Astrocyte (in vitro differentiated cells and primary cell): ENCODE results near the gene SYF2. TPM values are rescaled to one million over a fixed set of nuclear protein-coding genes. Genes with fewer than 3 reads are reported as not detected.

Experiments
- DNase-seq: peaks from one replicate; pipeline ENCODE4 v3.0.0-alpha.2; 2010; ENCODE audit warnings: low read depth
- FAIRE-seq: peaks from 2 replicates; lab custom pipeline; 2011; peaks lifted over from hg19 to GRCh38; lab: Jason Lieb, UNC
- H2AFZ ChIP-seq: 2 replicates; pipeline ENCODE4 v1.6.0; 2012; ENCODE audit warnings: low read depth, low read length, inconsistent platforms
- H3K27ac ChIP-seq: 2 replicates; pipeline ENCODE4 v1.5.1; 2011; ENCODE audit warnings: low read depth, low read length, inconsistent platforms
- H3K27me3 ChIP-seq: 2 replicates; pipeline ENCODE4 v1.6.0; 2011; ENCODE audit warnings: low read length, inconsistent platforms; ENCODE audit not compliant: insufficient read depth
- H3K36me3 ChIP-seq: 2 replicates; pipeline ENCODE4 v1.5.1; 2011; ENCODE audit warnings: low read length, inconsistent platforms; ENCODE audit not compliant: insufficient read depth
- H3K4me1 ChIP-seq: 2 replicates; pipeline ENCODE4 v1.5.1; 2011; ENCODE audit warnings: low read length, inconsistent platforms; ENCODE audit not compliant: insufficient read depth
- H3K4me2 ChIP-seq: 2 replicates; pipeline ENCODE4 v1.6.0; 2012; ENCODE audit warnings: low read length, inconsistent platforms
- H3K4me3 ChIP-seq: 2 replicates; pipeline ENCODE4 v1.5.1; 2011; ENCODE audit warnings: low read depth, mild to moderate bottlenecking, low read length, inconsistent platforms; ENCODE audit not compliant: insufficient read depth
- H3K79me2 ChIP-seq: 2 replicates; pipeline ENCODE4 v1.6.0; 2012; ENCODE audit warnings: mild to moderate bottlenecking, low read length, inconsistent platforms; ENCODE audit not compliant: insufficient read depth
- H3K9ac ChIP-seq: 2 replicates; pipeline ENCODE4 v1.6.0; 2012; ENCODE audit warnings: mild to moderate bottlenecking, low read length, inconsistent platforms
- H3K9me3 ChIP-seq: 2 replicates; pipeline ENCODE4 v1.5.1; 2012; ENCODE audit warnings: low read depth, mild to moderate bottlenecking, low read length, inconsistent platforms; ENCODE audit not compliant: insufficient read depth
- H4K20me1 ChIP-seq: 2 replicates; pipeline ENCODE4 v1.6.0; 2012; ENCODE audit warnings: low read length, inconsistent platforms; ENCODE audit not compliant: insufficient read depth
- H3K27ac Mint-ChIP-seq: one replicate; pipeline ENCODE4 v1.8.0; 2021; ENCODE audit warnings: mild to moderate bottlenecking, mixed read lengths; ENCODE audit not compliant: unreplicated experiment
- H3K27me3 Mint-ChIP-seq: one replicate; pipeline ENCODE4 v1.8.0; 2021; ENCODE audit warnings: low read depth, mixed read lengths; ENCODE audit not compliant: unreplicated experiment
- H3K36me3 Mint-ChIP-seq: one replicate; pipeline ENCODE4 v1.8.0; 2021; ENCODE audit warnings: low read depth, mixed read lengths; ENCODE audit not compliant: unreplicated experiment
- H3K4me1 Mint-ChIP-seq: one replicate; pipeline ENCODE4 v1.8.0; 2021; ENCODE audit warnings: low read depth, mixed read lengths; ENCODE audit not compliant: unreplicated experiment
- H3K4me3 Mint-ChIP-seq: one replicate; pipeline ENCODE4 v1.8.0; 2021; ENCODE audit warnings: mild to moderate bottlenecking, moderate library complexity, mixed read lengths; ENCODE audit not compliant: unreplicated experiment
- H3K9me3 Mint-ChIP-seq: one replicate; pipeline ENCODE4 v1.8.0; 2021; ENCODE audit warnings: mild to moderate bottlenecking, mixed read lengths; ENCODE audit not compliant: unreplicated experiment
- CTCF ChIP-seq: IDR thresholded peaks from 2 replicates; pipeline ENCODE4 v1.5.1; 2011; ENCODE audit warnings: low read depth, mild to moderate bottlenecking, inconsistent platforms, low read length, moderate library complexity; ENCODE audit not compliant: insufficient read depth
- EZH2 ChIP-seq: IDR thresholded peaks from 2 replicates; pipeline ENCODE4 v1.6.1; 2012; ENCODE audit warnings: mild to moderate bottlenecking, low read length, inconsistent platforms; ENCODE audit not compliant: insufficient read depth
- total RNA-seq: library from RNA; stranded (reverse); gene quantifications from 2 replicates; pipeline ENCODE4 v1.2.1, GENCODE V29; 2021

SYF2 gene
- total RNA-seq, 1 donor from 2014 or later, result 29.1 TPM

- H3K4me2 ChIP-seq, result no peak overlapping the region
- no peaks in the 10 kb centered on the region for H3K79me2 ChIP-seq
- Mint-ChIP-seq H3K36me3 (no peaks in the 10 kb centered on the region), H3K27ac (no peak overlapping the region), H3K27me3 (peaks cover 42% of the 10 kb centered on the region), H3K9me3 (peaks cover 3% of the 10 kb centered on the region), H3K4me1 (peaks cover 8% of the 10 kb centered on the region), H3K4me3 (no peak overlapping the region)
- no peaks in the 10 kb centered on the region for H3K9me3 ChIP-seq
- FAIRE-seq (no peak), DNase-seq (no peak)
- TF ChIP-seq CTCF (no peak), EZH2 (no peak)
- H3K9ac ChIP-seq, result no peak overlapping the region
- H3K4me1 ChIP-seq, result peaks cover 5% of the 10 kb centered on the region
- H4K20me1 ChIP-seq, result no peaks in the 10 kb centered on the region
- H3K4me3 ChIP-seq, result no peak overlapping the region
- H2AFZ ChIP-seq, result no peak overlapping the region
- no peak overlapping the region for H3K27ac ChIP-seq
- H3K36me3 ChIP-seq, result no peaks in the 10 kb centered on the region
- H3K27me3 ChIP-seq, result peaks cover 10% of the 10 kb centered on the region
Observed at GRCh38 chr1:25199819-25200620, 32.3 kb downstream of the SYF2 start.

- no peak overlapping the region for H3K4me3 Mint-ChIP-seq
- Histone ChIP-seq H3K36me3 (no peaks in the 10 kb centered on the region), H3K79me2 (no peaks in the 10 kb centered on the region), H3K4me1 (peaks cover 8% of the 10 kb centered on the region), H3K4me2 (peak overlapping the region; percentile 69), H3K4me3 (peak overlapping the region; percentile 13), H3K27ac (no peak overlapping the region), H3K27me3 (peaks cover 10% of the 10 kb centered on the region), H4K20me1 (no peaks in the 10 kb centered on the region), H3K9ac (no peak overlapping the region), H3K9me3 (no peaks in the 10 kb centered on the region), H2AFZ (peak overlapping the region; percentile 44)
- peaks cover 3% of the 10 kb centered on the region for H3K9me3 Mint-ChIP-seq
- H3K36me3 Mint-ChIP-seq, result no peaks in the 10 kb centered on the region
- H3K4me1 Mint-ChIP-seq, result peaks cover 12% of the 10 kb centered on the region
- TF ChIP-seq EZH2 (no peak), CTCF (no peak)
- peak; percentile 11 for DNase-seq
- H3K27me3 Mint-ChIP-seq, result peaks cover 45% of the 10 kb centered on the region
- peak; percentile 9 for FAIRE-seq
- H3K27ac Mint-ChIP-seq, result no peak overlapping the region
Observed at GRCh38 chr1:25198663-25199252, 33.5 kb downstream of the SYF2 start.
